IMR-90 (cell line): ENCODE results near the gene TFAM. TPM values are rescaled to one million over a fixed set of nuclear protein-coding genes. Genes with fewer than 3 reads are reported as not detected.

ENCODE experiments used
- ATAC-seq: fragments of 200-7000 bp; cut with Tn5 transposase; 2 replicates; pipeline ENCODE4 v1.9.1; 2020; ENCODE audit warnings: low read depth, mild to moderate bottlenecking, moderate library complexity
- BruUV-seq: library from RNA; stranded (reverse); fragments of 400-500 nt; replicated peaks from 2 replicates; lab custom pipeline; 2021; lab: Mats Ljungman, UMichigan
- CTCF ChIA-PET: fragments of 300-600 bp; formaldehyde crosslinking; extraction: SDS; loops from one replicate; lab custom pipeline; 2021; ENCODE audit warnings: antibody characterized with exemption; lab: Yijun Ruan, JAX
- POLR2A ChIA-PET: fragments of 300-600 bp; sonication (Branson Sonifier 250); formaldehyde crosslinking; loops from one replicate; lab custom pipeline; 2022; ENCODE audit warnings: antibody characterized with exemption; ENCODE audit not compliant: unreplicated experiment; lab: Charles Lee
- DNase-seq: peaks from one replicate; pipeline ENCODE4 v3.0.0; 2013
- H2AFZ ChIP-seq: replicated peaks from 2 replicates; pipeline ENCODE3; 2013; ENCODE audit warnings: low read length, mild to moderate bottlenecking; ENCODE audit not compliant: poor library complexity
- H2AK5ac ChIP-seq: 2 replicates; pipeline ENCODE4 v1.6.1; 2013; ENCODE audit warnings: low read depth, low read length, inconsistent platforms
- H2AK9ac ChIP-seq: replicated peaks from 2 replicates; pipeline ENCODE3; 2013; ENCODE audit warnings: mild to moderate bottlenecking, low read depth, low read length, moderate library complexity; ENCODE audit not compliant: poor library complexity
- H2BK120ac ChIP-seq: 2 replicates; pipeline ENCODE4 v1.6.1; 2013; ENCODE audit warnings: low read depth, low read length, inconsistent platforms
- H2BK15ac ChIP-seq: 3 replicates; pipeline ENCODE4 v1.6.1; 2013; ENCODE audit warnings: low read depth, low read length, inconsistent platforms
- H2BK20ac ChIP-seq: 2 replicates; pipeline ENCODE4 v1.6.1; 2013; ENCODE audit warnings: low read depth, mild to moderate bottlenecking, inconsistent platforms, low read length, moderate library complexity
- H2BK5ac ChIP-seq: 2 replicates; pipeline ENCODE4 v1.6.1; 2013; ENCODE audit warnings: mild to moderate bottlenecking, low read depth, low read length, inconsistent platforms; ENCODE audit not compliant: poor library complexity, severe bottlenecking
- H3K14ac ChIP-seq: replicated peaks from 2 replicates; pipeline ENCODE4 v1.6.1; 2013; ENCODE audit warnings: low read depth, low read length, inconsistent platforms
- H3K18ac ChIP-seq: 2 replicates; pipeline ENCODE4 v1.6.1; 2013; ENCODE audit warnings: low read depth, low read length, control low read depth
- H3K23ac ChIP-seq: 2 replicates; pipeline ENCODE4 v1.6.1; 2013; ENCODE audit warnings: low read depth, low read length, inconsistent platforms
- H3K27ac ChIP-seq: 2 replicates; pipeline ENCODE4 v1.5.1; 2013; ENCODE audit warnings: mild to moderate bottlenecking, control low read depth, low read length; ENCODE audit not compliant: insufficient read depth
- H3K27me3 ChIP-seq: 2 replicates; pipeline ENCODE4 v1.6.1; 2013; ENCODE audit warnings: low read length; ENCODE audit not compliant: control insufficient read depth, insufficient read depth
- H3K36me3 ChIP-seq: 2 replicates; pipeline ENCODE4 v1.6.1; 2013; ENCODE audit warnings: low read length, mixed read lengths; ENCODE audit not compliant: control insufficient read depth, insufficient read depth
- H3K4ac ChIP-seq: 2 replicates; pipeline ENCODE4 v1.6.1; 2013; ENCODE audit warnings: low read depth, low read length, inconsistent platforms
- H3K4me1 ChIP-seq: 2 replicates; pipeline ENCODE4 v1.6.1; 2013; ENCODE audit warnings: low read length, mixed read lengths; ENCODE audit not compliant: control insufficient read depth, insufficient read depth
- H3K4me2 ChIP-seq: 2 replicates; pipeline ENCODE4 v1.6.1; 2013; ENCODE audit warnings: low read depth, mild to moderate bottlenecking, control low read depth, low read length, moderate library complexity
- H3K4me3 ChIP-seq: 2 replicates; pipeline ENCODE4 v1.5.1; 2013; ENCODE audit warnings: low read depth, mild to moderate bottlenecking, control low read depth, low read length, moderate library complexity; ENCODE audit not compliant: insufficient read depth
- H3K56ac ChIP-seq: 2 replicates; pipeline ENCODE4 v1.6.1; 2013; ENCODE audit warnings: low read length, inconsistent platforms; ENCODE audit not compliant: insufficient read depth; ENCODE audit errors: extremely low read depth
- H3K79me1 ChIP-seq, 2 experiments: 2 replicates each; pipeline ENCODE4 v1.6.1; 2013; ENCODE audit warnings: low read length in 2 of 2, inconsistent platforms in 1 of 2, low read depth in 1 of 2
- H3K9ac ChIP-seq: 2 replicates; pipeline ENCODE4 v1.6.1; 2013; ENCODE audit warnings: low read depth, low read length, control low read depth
- H3K9me1 ChIP-seq: 2 replicates; pipeline ENCODE4 v1.6.1; 2013; ENCODE audit warnings: low read length, inconsistent platforms; ENCODE audit not compliant: insufficient read depth
- H3K9me3 ChIP-seq: 2 replicates; pipeline ENCODE4 v1.6.1; 2013; ENCODE audit warnings: low read length; ENCODE audit not compliant: control insufficient read depth, insufficient read depth
- H4K20me1 ChIP-seq: 2 replicates; pipeline ENCODE4 v1.6.1; 2013; ENCODE audit warnings: low read length, inconsistent platforms; ENCODE audit not compliant: insufficient read depth
- H4K5ac ChIP-seq: 2 replicates; pipeline ENCODE4 v1.6.1; 2013; ENCODE audit warnings: mild to moderate bottlenecking, low read depth, low read length, control low read depth
- H4K8ac ChIP-seq, 2 experiments: 2 replicates each; pipeline ENCODE4 v1.6.1; 2013; ENCODE audit warnings: low read depth in 2 of 2, low read length in 2 of 2, control low read depth in 1 of 2, inconsistent platforms in 1 of 2
- H4K91ac ChIP-seq: 2 replicates; pipeline ENCODE4 v1.6.1; 2013; ENCODE audit warnings: low read depth, low read length, inconsistent platforms; ENCODE audit not compliant: insufficient read depth
- BHLHE40 ChIP-seq: fragments of 150-350 bp; IDR thresholded peaks from 2 replicates; pipeline ENCODE4 v1.6.1; 2016; ENCODE audit warnings: mild to moderate bottlenecking, low read depth, low read length
- FOS ChIP-seq: fragments of 150-350 bp; IDR thresholded peaks from 2 replicates; pipeline ENCODE4 v1.6.1; 2016; ENCODE audit warnings: low read depth, low read length
- MAFK ChIP-seq: IDR thresholded peaks from 2 replicates; pipeline ENCODE4 v1.6.1; 2012; ENCODE audit warnings: low read depth, low read length, improper control_type of control experiment
- POLR2A ChIP-seq: IDR thresholded peaks from 2 replicates; pipeline ENCODE4 v1.6.1; 2012; ENCODE audit warnings: mild to moderate bottlenecking, low read depth, low read length
- WGBS, 2 experiments: methylation state at CpG; one replicate each; pipeline versions ENCODE4 v1.1.5 to v1.1.7; 2013; ENCODE audit warnings: missing lambda C conversion rate in 2 of 2; ENCODE audit not compliant: insufficient read length in 1 of 2; ENCODE audit errors: extremely low coverage in 2 of 2; 5-methylcytosine and 5-hydroxymethylcytosine counted together
- dilution Hi-C: fragments of 300-500 bp; cut with HindIII; formaldehyde crosslinking; loops from one replicate; pipeline ENCODE4 v1.14.3; 2018; ENCODE audit warnings: low sequenced_read_pairs; ENCODE audit not compliant: unreplicated experiment
- in situ Hi-C: fragments of 300-500 bp; cut with MboI; formaldehyde crosslinking; loops from 3 replicates; pipeline ENCODE4 v1.14.3; 2019; ENCODE audit warnings: low sequenced_read_pairs, inconsistent platforms, mixed read lengths
- intact Hi-C: fragments of 100-400 bp; cut with micrococcal nuclease; formaldehyde crosslinking; loops from 2 replicates; pipeline ENCODE4 v1.10.0; 2022
- polyA plus RNA-seq, 3 experiments: library from polyadenylated mRNA; depleted of rRNA; stranded (reverse); fragments of >200 nt; gene quantifications; 2 replicates each; pipeline ENCODE4 v1.2.3, GENCODE V29; 2012; ENCODE audit warnings: low replicate concordance in 1 of 3
- total RNA-seq: library from RNA; depleted of rRNA; stranded (reverse); fragments of >200 nt; gene quantifications from 2 replicates; pipeline ENCODE4 v1.2.3, GENCODE V29; 2012
- TF ChIP-seq, protein P1 (sequence below): fragments of 150-350 bp; IDR thresholded peaks from 2 replicates; pipeline ENCODE4 v1.6.1; 2017; ENCODE audit warnings: mild to moderate bottlenecking, antibody characterized with exemption, low read length, low read depth

The TFAM gene
- total and polyA plus RNA-seq, 2 of the 4 experiments (the other 2 are of a cell fraction): 7.6 to 16.7 TPM

DNA sequence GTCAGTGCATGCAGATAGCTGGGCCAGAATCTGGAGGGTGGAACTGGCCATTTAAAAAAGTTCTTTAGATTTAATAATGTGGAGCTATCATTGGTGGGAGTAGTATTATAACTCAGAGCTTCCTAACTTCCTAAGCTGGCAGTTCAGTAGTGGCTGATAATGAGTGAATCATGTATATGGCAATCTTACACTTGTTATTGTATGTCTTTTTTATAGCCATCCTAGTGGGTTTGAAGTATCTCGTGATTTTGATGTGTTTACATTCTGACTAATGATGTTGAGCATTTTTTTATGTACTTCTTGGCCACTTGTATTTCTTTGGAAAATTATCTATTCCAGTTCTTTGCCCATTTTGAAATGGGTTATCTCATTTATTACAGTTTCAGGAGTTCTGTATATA is 15.4 kb downstream of the TFAM start:
- Histone ChIP-seq H2BK15ac (no peak overlapping the region), H2BK120ac (no peak overlapping the region), H3K18ac (no peak overlapping the region), H4K8ac (no peak overlapping the region), H3K9me1 (no peaks in the 10 kb centered on the region; the same call in 1 of the 2 replicates), H3K27ac (no peak overlapping the region), H2AK9ac (no peak overlapping the region), H2AK5ac (no peak overlapping the region), H3K56ac (no peak overlapping the region), H3K23ac (no peak overlapping the region), H2BK5ac (no peak overlapping the region), H3K27me3 (no peaks in the 10 kb centered on the region), H3K4ac (no peak overlapping the region), H2BK20ac (no peak overlapping the region), H3K4me3 (no peak overlapping the region), H3K4me1 (peaks cover 2% of the 10 kb centered on the region; the same call in 1 of the 2 replicates), H3K14ac (no peak overlapping the region), H4K91ac (no peak overlapping the region), H3K36me3 (peaks cover 3% of the 10 kb centered on the region), H4K20me1 (no peaks in the 10 kb centered on the region), H3K4me2 (no peak overlapping the region), H3K9me3 (no peaks in the 10 kb centered on the region), H2AFZ (no peak overlapping the region), H4K5ac (no peak overlapping the region), H3K9ac (no peak overlapping the region), H3K79me1 (peaks cover 0 to 5% of the 10 kb centered on the region in 2 experiments; a peak in 2 of 4 replicates)
- WGBS, 2 experiments: no CpG with 5 or more reads among the region's 1 CpG
- ChIA-PET CTCF (interaction anchor here (0.6 to 0.7 kb wide), 3 partner anchors 118 to 342 kb away, joined by 3 to 4 read pairs (median 4); no protein-coding TSS in a partner anchor), POLR2A (no interaction called here)
- peak; percentile 68 for ATAC-seq
- peak; percentile 62 for DNase-seq
- in situ Hi-C loops (loop anchor here (25.0 kb wide), 1 partner anchor 812 kb away; no protein-coding TSS in a partner anchor), intact Hi-C loops (no loop called here), dilution Hi-C loops (no loop called here)
- no TSS peak for BruUV-seq
- TF ChIP-seq FOS (no peak), POLR2A (no peak), MAFK (no peak), BHLHE40 (peak; percentile 36; the same call in 1 of the 2 replicates)
- TF ChIP-seq, protein P1, sequence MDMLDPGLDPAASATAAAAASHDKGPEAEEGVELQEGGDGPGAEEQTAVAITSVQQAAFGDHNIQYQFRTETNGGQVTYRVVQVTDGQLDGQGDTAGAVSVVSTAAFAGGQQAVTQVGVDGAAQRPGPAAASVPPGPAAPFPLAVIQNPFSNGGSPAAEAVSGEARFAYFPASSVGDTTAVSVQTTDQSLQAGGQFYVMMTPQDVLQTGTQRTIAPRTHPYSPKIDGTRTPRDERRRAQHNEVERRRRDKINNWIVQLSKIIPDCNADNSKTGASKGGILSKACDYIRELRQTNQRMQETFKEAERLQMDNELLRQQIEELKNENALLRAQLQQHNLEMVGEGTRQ: no peak
